A673 (cell line): ENCODE results near the gene OR2H2. TPM values are rescaled to one million over a fixed set of nuclear protein-coding genes. Genes with fewer than 3 reads are reported as not detected.
A peak's percentile ranks its signal among the peaks of the same experiment; 100 is the strongest.

Experiments used
- BruUV-seq: library from RNA; stranded (reverse); fragments of 400-500 nt; replicated peaks from 2 replicates; lab custom pipeline; 2021; lab: Mats Ljungman, UMichigan
- CTCF ChIA-PET: fragments of 300-600 bp; sonication (Branson Sonifier 250); formaldehyde crosslinking; loops from one replicate; lab custom pipeline; 2022; ENCODE audit warnings: antibody characterized with exemption; lab: Charles Lee
- POLR2A ChIA-PET: fragments of 300-600 bp; sonication (Branson Sonifier 250); formaldehyde crosslinking; loops from one replicate; lab custom pipeline; 2022; ENCODE audit warnings: antibody characterized with exemption; ENCODE audit not compliant: low non-redundant PET; lab: Charles Lee
- DNase-seq: peaks from one replicate; pipeline ENCODE4 v3.0.0-alpha.2; 2015; ENCODE audit warnings: low spot score
- H3K27ac ChIP-seq: fragments of 200-600 bp; sonication (generic); 2 replicates; pipeline ENCODE4 v1.5.1; 2016; ENCODE audit warnings: mixed run types, low read depth, mild to moderate bottlenecking, mixed read lengths, antibody characterized with exemption, low read length; ENCODE audit not compliant: poor library complexity, severe bottlenecking
- H3K27me3 ChIP-seq: fragments of 200-600 bp; sonication (generic); replicated peaks from 2 replicates; pipeline ENCODE4 v1.6.1; 2017; ENCODE audit warnings: mixed run types, low read depth, mild to moderate bottlenecking, mixed read lengths, antibody characterized with exemption, low read length; ENCODE audit not compliant: insufficient read depth, poor library complexity
- H3K36me3 ChIP-seq: fragments of 200-600 bp; sonication (generic); 2 replicates; pipeline ENCODE4 v1.6.1; 2016; ENCODE audit warnings: mixed run types, mild to moderate bottlenecking, mixed read lengths, antibody characterized with exemption, low read length; ENCODE audit not compliant: insufficient read depth, poor library complexity, severe bottlenecking
- H3K4me1 ChIP-seq: fragments of 200-600 bp; sonication (generic); 2 replicates; pipeline ENCODE4 v1.6.1; 2017; ENCODE audit warnings: mixed run types, mild to moderate bottlenecking, mixed read lengths, antibody characterized with exemption, low read length; ENCODE audit not compliant: insufficient read depth, poor library complexity, severe bottlenecking
- H3K4me3 ChIP-seq: fragments of 200-600 bp; sonication (generic); 2 replicates; pipeline ENCODE4 v1.5.1; 2016; ENCODE audit warnings: low read depth, mixed run types, mild to moderate bottlenecking, mixed read lengths, low read length; ENCODE audit not compliant: poor library complexity, severe bottlenecking
- H3K9me3 ChIP-seq: fragments of 200-600 bp; sonication (generic); 2 replicates; pipeline ENCODE4 v1.6.1; 2016; ENCODE audit warnings: mixed run types, low read depth, mild to moderate bottlenecking, mixed read lengths, antibody characterized with exemption, low read length; ENCODE audit not compliant: poor library complexity, severe bottlenecking
- EZH2 ChIP-seq: fragments of 200-600 bp; sonication (generic); IDR thresholded peaks from 2 replicates; pipeline ENCODE4 v1.6.1; 2017; ENCODE audit warnings: borderline replicate concordance, low read depth, mild to moderate bottlenecking, mixed read lengths, antibody characterized with exemption, low read length; ENCODE audit not compliant: poor library complexity, severe bottlenecking
- intact Hi-C: fragments of 100-400 bp; cut with micrococcal nuclease; formaldehyde crosslinking; loops from one replicate; pipeline ENCODE4 v1.10.0; 2022; ENCODE audit not compliant: unreplicated experiment
- total RNA-seq: library from RNA; stranded (reverse); gene quantifications from 2 replicates; pipeline ENCODE4 v1.2.3, GENCODE V29; 2021
- TF ChIP-seq, protein P1 (sequence below): fragments of 300-800, 200-600 bp; sonication (generic); conservative IDR thresholded peaks from 2 replicates; pipeline ENCODE4 v1.5.1; 2017; ENCODE audit warnings: low read depth, mild to moderate bottlenecking, antibody characterized with exemption, low read length, moderate library complexity, mixed read lengths

The OR2H2 gene
- total RNA-seq, 1 experiment from 2014 or later = not detected

DNA sequence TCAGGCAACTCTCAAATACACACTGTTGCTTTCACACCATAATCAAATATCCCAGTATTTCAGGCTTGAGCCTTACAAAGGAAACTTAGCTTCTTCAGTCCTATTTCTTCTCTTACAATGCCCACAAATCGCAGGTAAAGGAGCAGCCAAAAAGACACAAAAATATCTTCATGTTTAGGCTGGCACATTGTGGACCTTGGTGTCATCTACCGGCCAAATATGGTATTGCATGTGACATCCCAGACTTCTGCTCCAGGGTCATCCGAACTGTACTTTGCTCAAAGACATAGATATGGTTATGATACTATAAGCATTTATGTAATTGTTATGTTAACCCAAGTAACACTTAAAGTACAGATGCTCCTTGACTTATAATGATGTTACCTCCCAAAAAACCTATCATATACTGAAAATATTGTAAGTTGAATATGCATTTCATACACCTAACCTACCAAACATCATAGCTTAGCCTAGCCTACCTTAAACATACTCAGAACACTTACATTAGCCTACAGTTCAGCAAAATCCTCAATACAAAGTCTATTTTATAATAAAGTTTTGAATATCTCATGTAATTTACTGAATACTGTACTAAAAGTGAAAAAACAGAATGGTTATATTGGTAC lies 4.6 kb downstream of the OR2H2 start:
- H3K36me3 ChIP-seq = no peaks in the 10 kb centered on the region
- no peaks in the 10 kb centered on the region for H3K9me3 ChIP-seq
- peak; percentile 62 for DNase-seq
- no TSS peak for BruUV-seq
- ChIA-PET CTCF (no interaction called here), POLR2A (no interaction called here)
- TF ChIP-seq EZH2 = no peak
- TF ChIP-seq, protein P1, sequence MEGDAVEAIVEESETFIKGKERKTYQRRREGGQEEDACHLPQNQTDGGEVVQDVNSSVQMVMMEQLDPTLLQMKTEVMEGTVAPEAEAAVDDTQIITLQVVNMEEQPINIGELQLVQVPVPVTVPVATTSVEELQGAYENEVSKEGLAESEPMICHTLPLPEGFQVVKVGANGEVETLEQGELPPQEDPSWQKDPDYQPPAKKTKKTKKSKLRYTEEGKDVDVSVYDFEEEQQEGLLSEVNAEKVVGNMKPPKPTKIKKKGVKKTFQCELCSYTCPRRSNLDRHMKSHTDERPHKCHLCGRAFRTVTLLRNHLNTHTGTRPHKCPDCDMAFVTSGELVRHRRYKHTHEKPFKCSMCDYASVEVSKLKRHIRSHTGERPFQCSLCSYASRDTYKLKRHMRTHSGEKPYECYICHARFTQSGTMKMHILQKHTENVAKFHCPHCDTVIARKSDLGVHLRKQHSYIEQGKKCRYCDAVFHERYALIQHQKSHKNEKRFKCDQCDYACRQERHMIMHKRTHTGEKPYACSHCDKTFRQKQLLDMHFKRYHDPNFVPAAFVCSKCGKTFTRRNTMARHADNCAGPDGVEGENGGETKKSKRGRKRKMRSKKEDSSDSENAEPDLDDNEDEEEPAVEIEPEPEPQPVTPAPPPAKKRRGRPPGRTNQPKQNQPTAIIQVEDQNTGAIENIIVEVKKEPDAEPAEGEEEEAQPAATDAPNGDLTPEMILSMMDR = peak; percentile 92
- peaks cover 6% of the 10 kb centered on the region for H3K27me3 ChIP-seq
- intact Hi-C loops = loop anchor here (5.0 to 10.0 kb wide), 2 partner anchors 212 to 575 kb away; partner anchors contain the start of gene OR12D3
- no peaks in the 10 kb centered on the region for H3K4me1 ChIP-seq
- no peak overlapping the region for H3K4me3 ChIP-seq
- H3K27ac ChIP-seq = no peak overlapping the region

DNA sequence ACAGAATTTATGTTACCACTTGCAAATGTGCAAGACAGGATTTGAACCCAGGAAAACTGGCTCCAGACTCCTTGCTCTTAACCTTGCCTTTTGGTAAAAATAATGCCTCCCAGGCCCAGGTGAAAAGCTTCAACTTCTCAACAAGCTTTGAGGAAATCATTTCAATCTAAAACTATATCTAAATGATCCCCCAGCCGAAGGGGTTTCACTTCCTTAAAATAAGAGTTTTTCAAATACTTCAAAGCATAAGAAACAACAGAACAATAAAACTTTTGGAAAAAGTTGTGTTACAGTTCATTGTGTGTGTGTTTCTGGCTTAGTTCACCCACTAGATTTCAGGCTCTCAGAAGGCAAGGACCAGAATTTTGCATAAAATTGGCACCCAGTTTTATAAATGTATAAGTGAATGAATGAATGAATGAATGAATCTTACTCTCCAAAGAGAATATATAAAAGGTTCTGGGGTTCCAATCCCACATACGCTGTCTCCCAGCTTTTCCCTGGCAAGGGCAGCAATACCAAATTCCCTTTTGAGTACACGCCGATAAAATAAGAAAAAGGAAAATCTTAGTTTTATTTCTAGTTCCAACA lies 5.4 kb downstream of the OR2H2 start:
- Histone ChIP-seq H3K27me3 (no peaks in the 10 kb centered on the region), H3K36me3 (no peaks in the 10 kb centered on the region), H3K27ac (no peak overlapping the region), H3K4me1 (no peaks in the 10 kb centered on the region), H3K9me3 (no peaks in the 10 kb centered on the region), H3K4me3 (no peak overlapping the region)
- CTCF ChIA-PET = no interaction called here
- no TSS peak for BruUV-seq
- POLR2A ChIA-PET = no interaction called here
- TF ChIP-seq, protein P1 = no peak
- no peak for TF ChIP-seq EZH2
- DNase-seq = no peak
- intact Hi-C loops = no loop called here

DNA sequence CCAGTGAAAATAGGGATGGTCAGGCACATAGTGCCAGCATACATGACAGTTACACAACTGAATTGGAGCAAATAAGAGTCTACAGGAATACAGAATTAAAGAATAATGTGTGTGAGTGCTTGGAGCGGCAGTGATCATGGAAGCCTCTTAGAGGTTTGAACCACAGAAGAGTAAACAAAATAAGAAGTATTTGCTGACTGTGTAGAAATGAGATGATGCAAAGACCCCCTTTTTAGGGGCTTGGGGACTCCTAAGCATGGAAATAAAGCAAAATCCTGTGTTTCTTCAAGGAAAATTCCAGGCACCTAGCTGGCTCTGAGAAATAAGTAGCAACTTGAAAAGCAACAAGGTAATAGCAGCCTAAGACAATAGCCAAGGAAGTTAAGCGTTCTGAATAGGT lies 6.8 kb downstream of the OR2H2 start:
- CTCF ChIA-PET = no interaction called here
- no peaks in the 10 kb centered on the region for H3K36me3 ChIP-seq
- BruUV-seq = no TSS peak

More for the DNA sequence above, 6.8 kb downstream of the OR2H2 start:
- intact Hi-C loops = no loop called here
- Histone ChIP-seq H3K4me1 (no peaks in the 10 kb centered on the region), H3K9me3 (no peaks in the 10 kb centered on the region), H3K27me3 (no peaks in the 10 kb centered on the region), H3K4me3 (no peak overlapping the region), H3K27ac (no peak overlapping the region)
- DNase-seq = no peak
- POLR2A ChIA-PET = no interaction called here
- TF ChIP-seq, protein P1 = no peak
- no peak for TF ChIP-seq EZH2
